ENCODE measurements around the gene RXRA. TPM values are rescaled to one million over a fixed set of nuclear protein-coding genes. Genes with fewer than 3 reads are reported as not detected.

Gene RXRA
- total and polyA plus RNA-seq, 10 of the 15 experiments (the other 5 are each of a cell fraction or from before 2014, with no cell fraction given) = 0.89 to 36.8 (median 11.1) TPM

Small RNA genes within 50 kb of the gene (microRNA-seq; reads per million reads assigned to microRNA genes)
- gene MIR4669 = not detected

Small RNA genes within 50 kb of the gene (small RNA-seq; reads per million reads assigned to genes)
- gene MIR4669 = not detected

Other genes starting within 250 kb of the RXRA start
- 27.6 and 33.2 TPM in 2 replicates for gene WDR5, start 190.4 kb upstream of the RXRA start, total RNA-seq (2014; rRNA removed)
- 24.0 and 27.0 TPM in 2 replicates for gene WDR5, start 190.4 kb upstream of the RXRA start, total RNA-seq (2014; rRNA removed; fragmentation: Illumina TruSeq; extraction: Trizol)
- 43.7 and 43.9 TPM in 2 replicates for gene WDR5, start 190.4 kb upstream of the RXRA start, total RNA-seq (2021)
- gene WDR5, start 190.4 kb upstream of the RXRA start, polyA plus RNA-seq (2011; rRNA removed) = 25.5 and 29.0 TPM in 2 replicates
- 30.7 and 33.1 TPM in 2 replicates for gene WDR5, start 190.4 kb upstream of the RXRA start, polyA plus RNA-seq (2014; fragmentation: Illumina TruSeq; extraction: Trizol)
- gene WDR5, start 190.4 kb upstream of the RXRA start, polyA plus RNA-seq (2014; fragmentation: Nextera tagmentation; extraction: Ambion mirVana) = 1 to 10 TPM; 1.4 to 3.8 TPM
- gene WDR5, start 190.4 kb upstream of the RXRA start, polyA plus RNA-seq (2014; rRNA removed) = 37.1 and 44.9 TPM in 2 replicates
- gene WDR5, start 190.4 kb upstream of the RXRA start, polyA plus RNA-seq (2016; fragmentation: Nextera tagmentation; extraction: Ambion mirVana) = 10 to 100 TPM; 36.9 to 42.7 TPM
- gene RNU6ATAC, start 161.9 kb upstream of the RXRA start, total RNA-seq (2014; rRNA removed) = not detected in 2 replicates
- 184 and 189 TPM in 2 replicates for gene RNU6ATAC, start 161.9 kb upstream of the RXRA start, total RNA-seq (2014; rRNA removed; fragmentation: Illumina TruSeq; extraction: Trizol)
- 69.7 and 89.7 TPM in 2 replicates for gene RNU6ATAC, start 161.9 kb upstream of the RXRA start, total RNA-seq (2021)
- gene RNU6ATAC, start 161.9 kb upstream of the RXRA start, polyA plus RNA-seq (2011; rRNA removed) = not detected in 2 replicates
- not detected in 2 replicates for gene RNU6ATAC, start 161.9 kb upstream of the RXRA start, polyA plus RNA-seq (2014; fragmentation: Illumina TruSeq; extraction: Trizol)
- gene RNU6ATAC, start 161.9 kb upstream of the RXRA start, polyA plus RNA-seq (2014; fragmentation: Nextera tagmentation; extraction: Ambion mirVana) = not detected
- gene RNU6ATAC, start 161.9 kb upstream of the RXRA start, polyA plus RNA-seq (2014; rRNA removed) = not detected in 2 replicates
- not detected for gene RNU6ATAC, start 161.9 kb upstream of the RXRA start, polyA plus RNA-seq (2016; fragmentation: Nextera tagmentation; extraction: Ambion mirVana)

Data from GM12878 (cell line).